Measurements from ENCODE around the gene EGFLAM. TPM values are rescaled to one million over a fixed set of nuclear protein-coding genes. Genes with fewer than 3 reads are reported as not detected.

The EGFLAM gene
- total RNA-seq, 1 experiment from 2014 or later = not detected

DNA sequence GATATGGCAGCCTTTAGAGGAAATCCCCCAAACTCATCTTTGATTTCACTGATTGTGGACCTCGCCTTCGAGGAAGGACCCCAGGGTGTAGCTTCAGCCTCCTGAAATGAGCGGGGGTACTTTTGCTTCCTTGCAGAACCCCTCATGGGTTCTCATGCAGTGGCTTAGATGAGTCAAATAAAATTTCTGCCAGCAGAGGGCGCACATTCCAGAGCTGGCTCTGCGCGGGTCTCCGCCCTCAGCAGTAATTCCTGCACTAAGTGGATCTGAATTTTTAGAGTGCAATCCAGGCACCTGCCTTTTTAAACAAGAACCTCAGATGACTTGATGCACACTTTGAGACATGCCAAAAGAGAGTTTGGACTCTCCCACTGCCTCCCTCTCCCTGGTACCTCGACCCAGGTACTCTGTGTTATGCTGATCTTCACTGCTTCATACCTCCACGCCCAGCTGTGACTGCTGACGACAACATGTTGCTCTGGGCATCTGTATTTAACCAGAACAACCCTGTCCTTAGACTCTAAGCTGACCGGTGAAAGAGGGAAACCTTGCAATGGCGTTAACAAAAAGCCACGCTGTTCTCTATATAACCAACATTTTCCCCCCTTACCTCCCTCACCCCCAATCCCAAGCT, 7.3 kb downstream of the EGFLAM start:
- peak; percentile 55 for DNase-seq (ENCODE audit: low read depth)

DNA sequence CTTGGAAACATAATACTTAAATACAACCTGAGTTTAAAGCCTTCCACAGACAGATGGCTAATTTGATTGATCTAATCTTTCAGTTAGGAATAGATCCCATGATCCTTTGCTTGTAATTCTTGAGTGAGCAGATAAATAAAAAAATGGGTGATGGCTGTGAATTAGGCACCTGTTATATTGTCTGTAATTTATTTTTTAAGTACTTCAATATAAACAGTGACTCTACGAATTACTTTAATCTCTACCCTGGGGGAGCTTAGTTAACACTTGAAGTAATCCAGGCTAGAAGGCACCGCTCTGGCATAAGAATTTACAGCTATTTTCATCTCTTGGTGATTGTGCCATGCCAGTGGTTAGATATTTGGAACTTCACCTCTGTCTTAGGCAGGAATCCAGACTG, 9.0 kb downstream of the EGFLAM start:
- DNase-seq (ENCODE audit: low read depth) = no peak

DNA sequence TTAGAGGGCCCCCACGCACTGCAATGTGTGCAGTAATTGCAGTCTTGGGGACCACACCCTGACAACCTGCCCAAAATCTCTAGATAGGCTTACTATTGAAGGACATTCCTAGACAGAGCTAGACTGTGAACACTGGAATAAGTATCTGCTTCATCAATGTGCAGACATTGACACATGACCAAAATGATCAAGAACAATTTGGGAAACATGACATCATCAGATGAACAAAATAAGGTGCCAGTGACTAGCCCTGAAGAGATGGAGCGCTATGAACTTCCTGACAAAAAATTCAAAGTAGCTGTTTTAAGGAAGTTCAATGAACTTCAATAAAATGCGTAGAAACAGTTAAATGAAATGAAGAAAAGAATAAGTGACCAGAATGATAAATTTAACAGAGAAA, 15.3 kb downstream of the EGFLAM start:
- no peak for DNase-seq (ENCODE audit: low read depth)

DNA sequence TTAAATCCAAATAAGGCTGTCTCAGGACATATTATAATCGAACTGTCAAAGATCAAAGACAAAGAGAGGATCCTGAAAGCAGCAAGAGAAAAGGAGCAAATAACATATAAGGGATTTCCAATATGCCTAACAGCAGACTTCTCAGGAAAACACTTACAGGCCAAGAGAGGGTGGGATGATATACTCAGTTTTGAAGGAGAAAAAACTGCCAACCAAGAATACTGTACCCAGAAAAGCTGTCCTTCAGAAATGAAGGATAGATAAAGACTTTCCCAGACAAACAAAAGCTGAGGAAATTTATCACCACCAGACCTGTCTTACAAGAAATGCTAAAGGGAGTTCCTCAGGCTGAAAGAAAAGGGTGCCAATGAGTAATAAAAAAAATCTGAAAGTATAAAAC, 16.0 kb downstream of the EGFLAM start:
- DNase-seq (ENCODE audit: low read depth) = no peak

DNA sequence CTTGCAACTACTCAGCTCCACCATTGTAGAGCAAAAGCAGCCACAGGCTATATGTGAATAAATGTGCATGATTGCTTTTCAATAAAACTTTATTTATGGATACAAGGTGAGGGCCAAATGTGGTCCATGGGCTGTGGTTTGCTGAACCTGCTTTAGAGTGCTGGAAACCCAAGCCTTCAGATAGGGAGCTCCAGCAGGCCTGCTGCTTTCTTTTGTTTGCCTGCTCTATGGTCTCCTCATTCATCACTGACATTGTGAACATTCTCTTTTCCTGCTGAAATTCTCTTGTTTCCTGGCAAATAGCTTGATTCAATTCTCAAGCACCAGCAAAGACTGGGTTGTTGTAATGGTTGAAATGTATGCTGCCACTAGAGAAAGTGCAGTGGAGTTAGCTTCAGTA, 26.0 kb downstream of the EGFLAM start:
- DNase-seq (ENCODE audit: low read depth) = no peak

DNA sequence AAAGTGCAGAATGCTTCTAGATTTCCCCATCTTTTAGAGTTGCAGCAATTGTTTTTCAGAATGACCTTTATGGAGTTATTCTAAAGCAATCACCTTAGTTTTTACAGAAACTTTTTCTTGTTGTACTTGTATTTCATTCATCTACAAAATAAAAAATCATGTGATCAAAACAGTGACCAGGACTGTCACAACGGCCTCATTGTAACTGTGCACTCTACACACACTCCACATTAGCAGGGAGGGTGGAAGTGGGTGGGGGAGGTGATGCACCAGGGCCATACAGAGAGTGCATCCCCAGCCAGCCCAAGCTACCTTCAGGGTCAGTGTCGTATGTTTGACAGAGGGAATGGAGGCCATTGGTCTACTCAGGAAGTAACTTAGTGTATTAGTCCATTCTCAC, 26.9 kb downstream of the EGFLAM start:
- DNase-seq (ENCODE audit: low read depth) = no peak

DNA sequence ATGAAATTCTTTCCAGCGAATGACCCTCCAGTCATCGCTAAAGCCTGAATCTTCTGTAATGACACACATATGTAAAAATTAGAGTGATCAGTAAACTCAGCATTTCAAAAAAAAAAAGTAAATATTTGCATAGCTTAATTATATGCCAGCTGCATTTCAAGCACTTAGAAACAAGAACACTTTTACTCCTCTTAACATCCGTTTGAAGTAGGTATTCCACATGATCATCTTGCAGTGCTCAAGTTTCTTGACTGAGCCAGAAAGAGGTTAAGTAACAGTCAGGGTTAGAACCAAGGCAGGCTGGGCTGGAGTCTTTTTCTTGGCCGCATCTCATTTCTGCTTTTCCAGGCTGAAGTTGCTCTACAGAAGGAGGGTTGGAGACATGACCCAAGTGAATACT, 27.6 kb downstream of the EGFLAM start:
- DNase-seq (ENCODE audit: low read depth) = no peak

DNA sequence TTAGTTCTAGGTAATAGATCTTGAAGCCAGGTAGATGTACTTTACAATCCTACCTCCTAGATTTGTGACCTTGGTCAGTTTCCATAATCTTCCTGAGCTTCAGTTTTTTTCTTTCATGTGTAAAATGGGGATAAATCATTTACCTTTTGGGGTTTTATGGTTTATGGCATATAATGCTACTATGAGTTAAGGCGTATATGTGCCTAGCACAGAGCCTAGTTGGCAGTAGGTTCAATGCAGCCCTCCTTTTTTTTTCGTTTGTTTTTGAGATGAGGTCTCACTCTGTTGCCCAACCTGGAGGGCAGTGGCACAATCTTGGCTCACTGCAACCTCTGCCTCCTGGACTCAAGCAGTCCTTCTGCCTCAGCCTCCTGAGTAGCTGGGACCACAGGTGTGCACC, 28.8 kb downstream of the EGFLAM start:
- no peak for DNase-seq (ENCODE audit: low read depth)

DNA sequence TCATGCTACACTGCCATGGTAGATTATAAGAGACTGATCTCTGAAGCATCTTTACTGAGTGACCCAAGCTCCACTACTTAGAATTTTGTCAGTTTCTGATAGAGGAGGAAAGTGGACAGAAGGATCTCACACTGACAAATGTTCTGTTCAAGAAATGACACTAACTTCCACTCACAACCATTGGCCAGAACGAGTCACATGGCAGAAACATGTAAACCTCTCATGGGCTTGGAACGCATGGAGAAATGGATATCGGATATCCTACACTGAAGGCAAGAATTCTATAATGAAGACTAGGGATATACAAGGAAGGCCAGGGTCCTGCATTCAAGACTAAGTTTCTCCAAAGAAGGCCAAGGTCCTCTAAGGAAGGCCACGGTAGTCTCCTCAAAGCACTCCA, 31.1 kb downstream of the EGFLAM start:
- DNase-seq (ENCODE audit: low read depth) = no peak

DNA sequence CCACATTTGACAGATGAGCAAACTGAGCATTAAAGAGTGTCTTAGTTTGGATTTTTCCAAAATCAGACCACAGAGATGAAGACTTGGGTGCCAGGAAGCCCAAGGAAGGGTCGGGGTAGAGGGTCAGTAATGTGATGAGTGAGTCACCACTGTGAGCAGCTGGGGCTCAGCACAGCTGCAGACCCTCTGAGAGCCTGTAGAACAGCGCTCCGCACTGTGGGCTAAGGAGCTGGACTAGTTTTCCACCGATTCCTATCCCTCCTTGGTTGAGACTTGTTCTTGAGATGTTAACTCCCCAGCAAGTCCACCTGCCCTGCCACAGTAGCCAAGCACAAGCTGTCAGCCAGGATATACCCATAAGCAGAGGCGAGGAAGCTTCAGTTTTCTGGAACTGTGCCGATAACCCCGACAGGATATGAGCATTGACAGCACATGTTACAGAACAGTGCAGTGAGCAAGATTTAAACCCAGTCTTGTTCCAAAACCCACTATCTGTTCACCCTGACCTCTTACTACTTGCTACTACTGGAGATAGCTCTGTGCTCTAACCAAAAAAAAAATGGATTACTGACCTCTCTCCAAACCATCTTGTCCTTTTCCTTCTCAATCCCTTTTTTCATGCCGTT, 31.8 kb downstream of the EGFLAM start:
- DNase-seq (ENCODE audit: low read depth) = no peak

DNA sequence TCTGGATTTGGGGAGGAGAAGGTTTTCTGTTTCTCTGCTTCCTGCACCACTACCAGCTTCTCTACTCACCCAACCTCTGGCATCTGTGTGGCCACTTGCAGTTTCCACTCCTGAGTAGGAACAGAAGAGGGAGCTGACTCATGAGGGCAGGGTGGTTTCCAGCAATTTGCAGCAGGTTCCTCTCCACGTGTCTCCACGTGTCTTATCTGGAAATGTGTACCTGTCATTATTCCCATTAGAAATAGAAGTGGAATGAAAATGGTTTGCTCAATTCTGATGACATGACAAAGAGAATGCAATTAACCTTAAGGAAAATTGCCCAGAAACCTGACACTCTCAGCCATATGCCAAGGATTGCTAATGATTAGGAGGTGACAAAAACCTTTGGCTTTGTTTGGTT, 33.0 kb downstream of the EGFLAM start:
- peak; percentile 25 for DNase-seq (ENCODE audit: low read depth)

DNA sequence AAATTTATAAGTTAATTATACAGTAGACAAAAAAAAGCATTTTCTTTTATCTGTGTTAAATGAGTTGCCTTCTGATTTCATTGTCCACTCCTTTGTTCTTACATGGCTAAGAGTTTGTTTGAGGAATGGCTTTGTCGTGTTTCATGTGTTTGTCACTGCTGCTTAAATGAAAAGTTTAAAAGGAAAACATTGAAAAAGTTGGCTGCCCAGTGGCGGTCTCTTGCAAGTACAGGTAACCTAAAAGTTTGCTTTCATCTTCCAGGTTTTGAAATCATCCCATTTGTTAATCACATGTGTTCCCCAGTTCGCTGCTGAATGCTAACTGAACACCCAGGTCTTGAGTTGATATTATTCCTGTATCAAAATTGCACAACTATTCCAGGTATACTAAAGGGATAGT, 33.9 kb downstream of the EGFLAM start:
- DNase-seq (ENCODE audit: low read depth) = no peak

DNA sequence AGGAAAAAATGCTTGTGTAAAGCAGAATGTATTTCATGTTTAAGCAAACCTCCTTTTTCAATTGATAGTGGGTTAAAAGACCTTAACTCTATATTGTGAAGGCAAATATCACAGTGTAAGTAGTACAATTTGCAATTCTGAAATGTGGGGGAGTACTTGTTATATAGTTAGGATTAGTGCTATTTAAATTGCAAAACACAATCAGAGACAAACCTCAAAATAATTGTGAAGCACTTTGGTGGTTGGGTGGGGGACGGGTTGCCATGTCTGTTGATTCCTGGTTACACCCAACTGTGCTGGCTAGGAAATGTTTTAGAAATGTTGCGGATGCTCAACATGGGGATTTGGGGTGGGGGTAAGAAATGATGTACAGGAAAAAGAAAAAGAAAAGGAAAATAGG, 37.4 kb downstream of the EGFLAM start:
- DNase-seq (ENCODE audit: low read depth) = no peak

DNA sequence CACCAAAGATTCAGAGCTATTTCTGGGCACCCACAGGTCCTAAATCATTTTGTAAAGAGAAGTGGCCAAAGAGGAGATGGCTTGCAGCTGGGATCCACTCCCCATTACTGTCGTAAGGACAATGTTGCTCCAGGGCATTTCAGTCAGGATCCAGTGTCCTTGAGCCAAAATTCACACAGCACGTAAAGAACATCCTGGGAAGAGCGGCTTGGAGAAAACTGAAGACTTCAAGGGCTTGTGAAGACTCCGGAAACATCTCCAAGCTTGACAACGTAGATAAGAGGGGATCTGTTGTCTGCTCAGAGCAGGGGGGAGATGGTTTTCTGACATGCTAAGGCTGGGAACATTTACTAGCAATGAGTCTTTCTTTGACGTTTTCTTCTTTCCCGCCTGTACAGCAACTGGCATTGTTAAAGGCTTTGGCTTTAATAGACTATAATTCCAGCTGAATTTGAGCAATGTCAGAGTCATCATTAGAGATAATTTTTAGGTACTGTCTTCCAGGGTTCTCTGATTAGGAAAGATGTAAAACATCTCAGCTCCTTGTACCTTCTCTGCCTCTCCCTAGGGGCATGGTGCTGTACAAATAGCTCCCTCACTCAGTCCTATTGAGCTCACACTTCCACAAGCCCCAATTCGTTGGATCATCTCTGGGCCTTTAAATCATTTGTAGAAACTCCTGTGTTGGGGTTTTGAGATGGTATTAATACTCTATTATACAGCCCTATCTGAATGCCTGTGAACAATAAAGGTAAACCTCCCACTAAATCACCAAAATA, 39.7 kb downstream of the EGFLAM start:
- peak; percentile 14 for DNase-seq (ENCODE audit: low read depth)

DNA sequence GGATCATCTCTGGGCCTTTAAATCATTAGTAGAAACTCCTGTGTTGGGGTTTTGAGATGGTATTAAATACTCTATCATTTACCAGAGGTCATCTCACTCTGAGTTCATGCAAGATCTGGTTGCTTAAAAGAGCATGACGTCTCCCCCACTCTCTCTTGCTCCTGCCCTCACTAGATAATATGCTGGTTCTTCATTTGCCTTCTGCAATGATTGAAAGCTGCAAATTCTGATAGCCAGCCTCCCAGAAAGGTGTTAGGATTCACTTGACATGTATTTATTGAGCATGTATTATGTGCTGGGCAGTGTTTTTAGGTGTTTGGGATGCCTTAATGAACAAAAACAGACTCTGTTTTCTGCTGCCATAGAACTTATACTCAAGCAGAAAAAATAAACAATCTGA, 41.2 kb downstream of the EGFLAM start:
- no peak for DNase-seq (ENCODE audit: low read depth)

DNA sequence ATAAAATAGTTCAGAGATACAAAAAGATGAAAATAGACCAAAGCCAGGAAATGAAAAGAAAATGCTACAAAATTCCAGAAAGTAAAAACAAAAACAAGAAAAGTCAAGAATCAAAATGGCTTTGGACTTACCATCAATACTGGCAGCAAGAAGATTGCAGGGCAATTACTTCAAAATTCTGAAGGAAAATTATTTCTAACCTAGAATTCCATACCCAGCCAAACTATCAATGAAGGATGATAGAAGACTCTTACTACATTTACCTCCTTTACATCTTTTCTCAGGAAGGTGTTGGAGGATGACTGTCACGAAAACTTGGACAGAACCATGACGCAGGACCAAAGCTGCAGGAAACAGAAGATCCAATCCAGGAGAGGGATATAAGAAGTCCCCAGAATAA, 46.8 kb downstream of the EGFLAM start:
- no peak for DNase-seq (ENCODE audit: low read depth)

DNA sequence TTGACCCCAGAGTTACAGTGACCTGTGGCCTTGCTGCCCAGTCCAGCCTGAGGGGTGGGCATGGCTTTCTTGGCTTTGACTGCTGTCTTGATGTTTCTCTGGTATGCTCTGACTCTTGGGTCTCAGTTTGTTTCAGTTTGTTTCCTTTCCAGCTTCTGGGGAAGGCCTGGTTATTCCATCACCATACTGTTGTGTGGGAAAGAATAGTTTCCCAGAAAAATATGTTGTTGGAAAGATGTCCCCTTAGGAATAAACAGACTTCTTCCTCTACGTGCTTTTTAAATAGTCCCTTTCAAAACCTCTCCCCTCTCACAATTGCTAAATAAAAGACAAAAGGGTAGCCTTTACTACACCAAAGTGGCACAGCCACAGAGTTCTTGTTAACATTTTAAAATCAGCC, 49.5 kb downstream of the EGFLAM start:
- no peak for DNase-seq (ENCODE audit: low read depth)

DNA sequence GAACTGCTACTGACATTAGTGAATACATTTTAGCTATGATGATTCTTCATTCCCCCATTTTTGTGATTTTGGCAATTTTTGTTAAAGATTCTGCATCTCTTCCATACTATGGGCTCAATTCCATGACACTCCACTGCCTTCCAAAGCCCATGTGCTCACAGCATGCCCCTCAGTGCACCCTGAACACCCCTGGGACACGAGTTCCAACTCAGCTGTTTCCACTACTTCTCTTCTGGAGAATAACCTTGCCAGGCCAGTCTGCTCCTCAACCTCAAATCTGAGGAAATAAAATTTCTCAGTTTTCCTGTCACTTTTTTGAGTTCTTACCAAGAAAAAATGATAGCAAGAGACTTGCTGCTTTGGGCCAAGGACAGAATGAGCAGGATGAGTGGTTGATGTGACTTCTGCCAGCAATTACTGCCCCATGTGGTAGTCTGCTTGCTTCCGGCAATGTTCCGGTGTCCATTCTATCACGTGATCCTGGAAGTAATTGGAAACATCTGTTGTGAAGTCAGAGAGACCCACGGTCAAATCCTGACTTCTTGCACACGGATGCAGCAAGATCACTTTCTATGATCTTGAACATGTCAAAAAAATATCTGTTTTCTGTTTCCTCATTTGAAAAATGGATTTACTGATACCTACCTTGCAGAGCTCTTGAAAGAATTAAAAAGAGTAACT, 58.3 kb downstream of the EGFLAM start:
- DNase-seq (ENCODE audit: low read depth) = peak; percentile 57

DNA sequence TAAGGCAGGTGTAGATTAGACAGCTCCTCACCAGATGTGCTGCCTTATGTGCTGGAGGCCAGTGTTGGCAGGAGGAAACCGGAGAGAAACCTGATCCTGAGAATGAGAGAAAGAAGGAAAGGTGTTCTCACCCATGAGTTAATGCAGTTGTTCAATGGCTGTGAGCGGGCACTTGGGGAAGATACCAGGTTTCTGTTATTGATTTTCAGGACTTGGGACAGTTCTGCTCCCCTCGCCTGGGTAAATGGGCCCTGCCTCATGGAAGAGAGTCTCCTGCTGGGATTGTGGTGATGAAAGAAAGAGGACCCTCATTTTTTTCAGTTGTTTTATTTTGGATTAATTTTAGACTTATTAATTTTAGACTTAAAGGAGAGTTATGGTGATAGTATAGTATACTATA, 59.5 kb downstream of the EGFLAM start:
- DNase-seq (ENCODE audit: low read depth) = no peak

DNA sequence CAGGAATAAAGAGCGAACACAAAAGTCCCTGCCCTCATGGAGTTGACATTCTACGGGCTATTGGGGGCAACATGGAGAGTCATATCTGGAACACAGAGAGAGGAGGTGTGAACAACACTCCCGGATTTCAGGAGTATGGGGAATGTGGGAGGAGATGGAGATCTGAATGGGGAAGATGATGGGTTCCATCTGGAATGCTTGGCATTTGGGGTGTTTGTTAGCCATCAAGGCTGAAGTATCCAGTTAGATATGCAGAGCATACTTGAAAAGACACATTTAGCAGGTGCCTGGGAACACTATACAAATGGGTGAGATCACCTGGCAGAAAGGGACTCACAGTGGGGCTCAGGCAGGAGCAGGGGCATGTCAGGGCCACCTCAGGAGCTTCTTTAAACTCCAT, 61.1 kb downstream of the EGFLAM start:
- DNase-seq (ENCODE audit: low read depth) = peak; percentile 22

DNA sequence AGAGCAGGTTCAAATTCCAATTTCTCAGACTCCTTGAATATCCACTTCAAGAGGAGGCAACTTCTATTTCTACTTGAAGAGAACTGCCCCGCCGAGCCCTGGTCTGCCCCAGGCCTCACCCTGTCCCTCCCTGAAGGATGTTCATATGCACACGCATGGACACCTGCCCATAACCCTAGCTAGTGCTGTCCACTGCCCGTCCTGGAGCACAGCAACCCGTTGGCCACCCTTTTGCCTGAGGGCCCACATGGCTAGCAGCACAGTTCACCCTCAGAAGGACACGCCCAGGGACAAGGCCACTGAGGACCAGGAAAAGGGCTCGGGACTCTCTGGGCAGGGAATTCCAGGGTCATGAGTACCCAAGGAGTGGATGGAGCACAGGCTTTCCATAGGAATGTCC, 63.6 kb downstream of the EGFLAM start:
- DNase-seq (ENCODE audit: low read depth) = no peak

DNA sequence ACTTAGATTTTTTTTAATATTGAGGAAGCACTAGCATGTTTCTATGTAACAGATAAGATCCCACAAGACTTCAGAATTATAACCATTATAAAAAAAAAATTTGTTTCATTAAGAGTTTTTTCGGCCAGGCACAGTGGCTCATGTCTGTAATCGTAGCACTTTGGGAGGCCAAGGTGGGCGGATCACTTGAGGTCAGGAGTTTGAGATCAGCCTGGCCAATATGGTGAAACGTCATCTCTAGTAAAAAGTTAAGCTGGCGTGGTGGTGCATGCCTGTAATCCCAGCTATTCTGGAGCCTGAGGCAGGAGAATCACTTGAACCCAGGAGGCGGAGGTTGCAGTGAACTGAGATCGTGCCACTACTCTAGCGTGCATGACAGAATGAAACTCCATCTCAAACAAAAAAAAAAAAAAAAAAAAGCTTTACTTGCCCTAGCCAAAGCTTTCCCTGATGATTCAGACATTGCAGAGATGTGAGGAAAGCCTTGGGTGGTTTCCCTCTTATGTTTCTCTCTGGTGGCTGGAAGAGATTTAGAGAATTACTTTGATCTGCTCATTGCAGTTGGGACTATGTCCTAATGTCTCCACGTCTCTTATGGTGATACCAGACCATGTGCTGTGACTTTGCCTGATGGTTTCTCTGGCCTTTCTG, 65.4 kb downstream of the EGFLAM start:
- DNase-seq (ENCODE audit: low read depth) = peak; percentile 81
